Right lobe of liver (tissue), 6 donors: ENCODE results near the gene GATA2. TPM values are rescaled to one million over a fixed set of nuclear protein-coding genes. Genes with fewer than 3 reads are reported as not detected.

Experiments used
- ATAC-seq, 4 donors: fragments of 200-7000 bp; cut with Tn5 transposase; one replicate each; pipeline ENCODE4 v1.9.1; 2020; ENCODE audit warnings: mild to moderate bottlenecking in 4 of 4, moderate library complexity in 4 of 4
- DNase-seq, 3 donors: peaks; one replicate each; pipeline ENCODE4 v3.0.0-alpha.2; 2020
- H3K27ac ChIP-seq, 3 donors: fragments of 200-600 bp; one replicate each; pipeline ENCODE4 v1.8.0; 2022
- H3K27me3 ChIP-seq, 2 donors: fragments of 200-600 bp; one replicate each; pipeline ENCODE4 v1.8.0; 2022
- H3K36me3 ChIP-seq, 4 donors: fragments of 200-600 bp; sonication (generic) in 1 of 4; one replicate each; pipeline versions ENCODE4 v1.5.1 to v1.8.0; 2017 to 2022; ENCODE audit warnings: control low read depth in 1 of 4
- H3K4me1 ChIP-seq, 4 donors: fragments of 200-600 bp; sonication (generic) in 1 of 4; one replicate each; pipeline versions ENCODE4 v1.5.1 to v1.8.0; 2017 to 2022; ENCODE audit warnings: control low read depth in 1 of 4
- H3K4me3 ChIP-seq, 3 donors: fragments of 200-600 bp; one replicate each; pipeline ENCODE4 v1.8.0; 2022
- H3K9me3 ChIP-seq, 4 donors: fragments of 200-600 bp; sonication (generic) in 1 of 4; one replicate each; pipeline versions ENCODE4 v1.5.1 to v1.8.0; 2017 to 2022; ENCODE audit warnings: control low read depth in 1 of 4
- CTCF ChIP-seq, 4 donors: fragments of 200-600 bp in 3 of 4; fragments of 450-650 bp in 1 of 4; IDR thresholded peaks; one replicate each; pipeline versions ENCODE4 v1.5.1 to v1.8.0; 2016 to 2022; ENCODE audit warnings: antibody characterized with exemption in 4 of 4, mild to moderate bottlenecking in 2 of 4
- POLR2A ChIP-seq: fragments of 450-650 bp; IDR thresholded peaks from one replicate; pipeline ENCODE4 v1.6.1; 2017; ENCODE audit warnings: antibody characterized with exemption, mild to moderate bottlenecking
- WGBS: methylation state at CpG from one replicate; pipeline ENCODE4 v1.1.6; 2018; ENCODE audit warnings: low coverage, low lambda C conversion rate; ENCODE audit not compliant: insufficient coverage; ENCODE audit errors: missing lambda C conversion rate; 5-methylcytosine and 5-hydroxymethylcytosine counted together
- intact Hi-C, 2 donors: fragments of 100-400 bp; cut with DNase I; formaldehyde crosslinking; loops; one replicate each; pipeline versions ENCODE4 v1.11.2 to v1.14.1; 2022
- total RNA-seq, 6 experiments: library from RNA; depleted of rRNA in 2 of 6; stranded (reverse); fragments of >200 nt in 2 of 6; fragmentation: NEBNext Ultra II Directional in 3 of 6; extraction: Animal tissue kit (Norgen Biotek cat#: 25700) in 3 of 6; gene quantifications; one replicate each; pipeline versions ENCODE4 v1.1.0 to v1.2.4, GENCODE V29; 2016 to 2023
- donor health status: DM: no; HTN: yes; CAD: no.
- donor health status: DM: no; HTN: no; CAD: no.
- donor health status: DM: no; HTN: no; CAD: no.
- donor health status: DM: no; HTN: yes; CAD: no.
- donor health status: DM: no; HTN: yes; CAD: no.

GATA2 gene
- total RNA-seq, 6 experiments from 2014 or later, result 0.60 to 1.3 (median 0.76) TPM

- Histone ChIP-seq H3K9me3 (no peaks in the 10 kb centered on the region), H3K27me3 (no peaks in the 10 kb centered on the region), H3K4me1 (no peaks in the 10 kb centered on the region), H3K4me3 (no peak overlapping the region), H3K36me3 (no peaks in the 10 kb centered on the region), H3K27ac (no peak overlapping the region)
- TF ChIP-seq CTCF (IDR thresholded peaks at IDR 0.05) (no peak), POLR2A (no peak)
- 40% methylated on average over 1 of the region's 4 CpGs for WGBS
- intact Hi-C loops, result no loop called here
- ATAC-seq (no peak), DNase-seq (no peak)
Measured at GRCh38 chr3:128473737-128474136, 19.3 kb downstream of the GATA2 start.

GRCh38 chr3:128473180-128473519 lies 19.9 kb downstream of the GATA2 start:
- no peak overlapping the region for H3K4me3 ChIP-seq
- no peak overlapping the region for H3K27ac ChIP-seq
- 13% methylated on average over 3 of the region's 6 CpGs for WGBS
- ATAC-seq, result no peak
- intact Hi-C loops, result no loop called here
- no peaks in the 10 kb centered on the region for H3K9me3 ChIP-seq
- TF ChIP-seq POLR2A, result no peak
- no peak for TF ChIP-seq CTCF (IDR thresholded peaks at IDR 0.05)
- H3K36me3 ChIP-seq, result no peaks in the 10 kb centered on the region
- no peaks in the 10 kb centered on the region for H3K4me1 ChIP-seq
- no peak for DNase-seq
- no peaks in the 10 kb centered on the region for H3K27me3 ChIP-seq

GRCh38 chr3:128472449-128473179 lies 20.4 kb downstream of the GATA2 start:
- H3K9me3 ChIP-seq, result no peaks in the 10 kb centered on the region
- no peak for ATAC-seq
- no peak for DNase-seq
- H3K27me3 ChIP-seq, result no peaks in the 10 kb centered on the region
- H3K4me1 ChIP-seq, result no peaks in the 10 kb centered on the region
- TF ChIP-seq POLR2A (no peak), CTCF (IDR thresholded peaks at IDR 0.05) (no peak)
- H3K36me3 ChIP-seq, result no peaks in the 10 kb centered on the region
- WGBS, result 50% methylated on average over 4 of the region's 13 CpGs
- no peak overlapping the region for H3K27ac ChIP-seq
- intact Hi-C loops, result no loop called here
- no peak overlapping the region for H3K4me3 ChIP-seq

GRCh38 chr3:128471720-128472119 lies 21.3 kb downstream of the GATA2 start:
- Histone ChIP-seq H3K4me1 (no peaks in the 10 kb centered on the region), H3K9me3 (no peaks in the 10 kb centered on the region), H3K4me3 (no peak overlapping the region), H3K27me3 (no peaks in the 10 kb centered on the region), H3K36me3 (no peaks in the 10 kb centered on the region), H3K27ac (no peak overlapping the region)
- ATAC-seq (no peak), DNase-seq (no peak)
- 53% methylated on average over 3 of the region's 3 CpGs for WGBS
- TF ChIP-seq CTCF (IDR thresholded peaks at IDR 0.05) (no peak), POLR2A (no peak)
- intact Hi-C loops, result no loop called here
